Stomach smooth muscle (tissue), 2 donors: Measurements from ENCODE around the gene TOP1.

Experiments
- H3K27ac ChIP-seq: one replicate; pipeline ENCODE4 v1.7.0; 2013; ENCODE audit warnings: mild to moderate bottlenecking, low read length, inconsistent platforms
- H3K27me3 ChIP-seq, 2 donors: one replicate each; pipeline ENCODE4 v1.7.0; 2013; ENCODE audit warnings: low read length in 2 of 2; ENCODE audit not compliant: insufficient read depth in 2 of 2, control insufficient read depth in 1 of 2
- H3K36me3 ChIP-seq, 2 donors: one replicate each; pipeline ENCODE4 v1.7.0; 2013; ENCODE audit warnings: low read length in 2 of 2; ENCODE audit not compliant: control insufficient read depth in 2 of 2, insufficient read depth in 2 of 2
- H3K4me1 ChIP-seq: one replicate; pipeline ENCODE4 v1.7.0; 2013; ENCODE audit warnings: low read length; ENCODE audit not compliant: control insufficient read depth, insufficient read depth
- H3K4me3 ChIP-seq, 2 donors: one replicate each; pipeline ENCODE4 v1.7.0; 2013; ENCODE audit warnings: low read length in 2 of 2
- H3K9ac ChIP-seq, 2 donors: one replicate each; pipeline ENCODE4 v1.7.0; 2013; ENCODE audit warnings: low read length in 2 of 2, mild to moderate bottlenecking in 1 of 2
- H3K9me3 ChIP-seq, 2 donors: one replicate each; pipeline ENCODE4 v1.7.0; 2013; ENCODE audit warnings: low read length in 2 of 2; ENCODE audit not compliant: control insufficient read depth in 2 of 2
- donor health status: healthy.
- donor health status: Pancreatic carcinoma.

Gene TOP1

GRCh38 chr20:41151134-41151869 is 122.7 kb downstream of the TOP1 start:
- peaks cover 52% of the 10 kb centered on the region for H3K4me1 ChIP-seq
- H3K27me3 ChIP-seq = no peaks in the 10 kb centered on the region
- no peak overlapping the region for H3K9ac ChIP-seq
- H3K4me3 ChIP-seq = no peak overlapping the region
- H3K36me3 ChIP-seq = peaks cover 0 to 4% of the 10 kb centered on the region in 2 donors
- H3K9me3 ChIP-seq = no peaks in the 10 kb centered on the region
- H3K27ac ChIP-seq = no peak overlapping the region

- Histone ChIP-seq H3K4me1 (peaks cover 48% of the 10 kb centered on the region), H3K27ac (no peak overlapping the region)
These were observed 123.6 kb downstream of the TOP1 start for GRCh38 chr20:41152108-41152757.

DNA sequence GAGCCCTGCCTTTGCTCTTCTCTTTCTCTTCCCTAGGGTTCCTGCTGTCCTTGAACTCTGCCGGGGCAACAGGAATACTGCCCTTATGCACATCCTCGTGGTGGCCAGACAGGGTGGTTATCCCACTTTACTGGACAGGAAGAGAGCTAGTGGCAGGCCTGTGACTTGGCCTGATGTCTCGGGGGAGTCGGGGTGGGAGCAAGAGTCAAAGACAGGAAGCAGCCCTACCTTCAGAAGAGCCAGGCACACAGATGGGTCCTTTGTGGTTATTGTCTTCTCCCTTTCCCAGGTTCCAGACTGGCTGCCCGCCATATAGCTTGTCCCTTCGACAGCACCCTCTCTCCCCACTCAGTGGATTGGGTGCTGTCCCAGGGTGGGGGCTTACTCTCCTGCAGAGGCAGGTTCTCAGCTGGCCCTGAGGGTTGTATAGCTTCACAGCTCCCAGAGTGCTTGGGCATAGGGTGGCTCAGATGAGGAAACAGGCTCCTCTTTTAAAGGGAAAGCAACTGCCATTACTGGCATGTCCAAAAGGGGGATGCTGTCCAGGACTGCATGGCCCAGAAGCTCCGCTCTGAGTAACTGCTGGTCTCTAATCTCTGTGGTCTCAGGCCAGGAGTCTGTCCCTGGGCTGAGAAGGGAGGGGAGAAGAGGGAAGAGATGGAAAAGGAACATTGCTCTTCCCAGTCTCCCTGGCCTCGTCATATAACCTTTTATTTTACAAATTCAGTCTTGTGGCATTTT is 126.0 kb downstream of the TOP1 start:
- Histone ChIP-seq H3K27ac (peak overlapping the region; percentile 24), H3K36me3 (peaks cover under 1 to 5% of the 10 kb centered on the region in 2 donors), H3K9me3 (no peaks in the 10 kb centered on the region), H3K9ac (no peak overlapping the region), H3K4me1 (peaks cover 44% of the 10 kb centered on the region), H3K4me3 (no peak overlapping the region), H3K27me3 (no peaks in the 10 kb centered on the region)

More at GRCh38 chr20:41152108-41152757, 123.6 kb downstream of the TOP1 start:
- peaks cover 0 to 4% of the 10 kb centered on the region in 2 donors for H3K36me3 ChIP-seq
- H3K9ac ChIP-seq = peak overlapping the region in 1 of 2 donors; percentile 13
- H3K27me3 ChIP-seq = no peaks in the 10 kb centered on the region
- no peaks in the 10 kb centered on the region for H3K9me3 ChIP-seq
- H3K4me3 ChIP-seq = no peak overlapping the region

DNA sequence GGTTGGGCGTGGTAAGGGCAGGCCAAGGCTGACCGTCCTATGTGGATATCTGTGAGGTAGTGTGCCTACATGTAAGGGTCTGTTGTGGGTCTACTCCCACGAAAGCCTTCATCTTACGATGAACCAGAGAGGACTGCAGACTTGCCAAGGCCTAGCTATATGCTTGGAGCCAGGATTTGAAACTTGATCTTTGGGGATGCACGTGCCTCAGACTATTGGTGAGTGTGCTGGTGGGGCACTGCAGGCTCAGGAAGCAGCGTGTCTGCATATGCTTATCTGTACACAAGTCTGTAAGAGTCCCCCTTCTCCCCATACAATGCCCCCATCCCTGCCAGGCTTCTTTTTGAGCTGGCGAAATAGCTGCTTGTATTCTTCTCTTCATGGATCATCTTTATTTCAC is 126.6 kb downstream of the TOP1 start:
- H3K27me3 ChIP-seq = no peaks in the 10 kb centered on the region
- H3K9ac ChIP-seq = no peak overlapping the region
- H3K4me3 ChIP-seq = no peak overlapping the region
- H3K27ac ChIP-seq = no peak overlapping the region
- H3K9me3 ChIP-seq = no peaks in the 10 kb centered on the region
- H3K4me1 ChIP-seq = peaks cover 40% of the 10 kb centered on the region
- peaks cover 6 to 12% of the 10 kb centered on the region in 2 donors for H3K36me3 ChIP-seq

GRCh38 chr20:41158082-41158625 is 129.5 kb downstream of the TOP1 start:
- Histone ChIP-seq H3K9me3 (no peaks in the 10 kb centered on the region), H3K27ac (no peak overlapping the region), H3K9ac (peak overlapping the region in 1 of 2 donors; percentile 13), H3K27me3 (no peaks in the 10 kb centered on the region), H3K36me3 (peaks cover 15 to 24% of the 10 kb centered on the region in 2 donors), H3K4me3 (no peak overlapping the region), H3K4me1 (peaks cover 37% of the 10 kb centered on the region)

DNA sequence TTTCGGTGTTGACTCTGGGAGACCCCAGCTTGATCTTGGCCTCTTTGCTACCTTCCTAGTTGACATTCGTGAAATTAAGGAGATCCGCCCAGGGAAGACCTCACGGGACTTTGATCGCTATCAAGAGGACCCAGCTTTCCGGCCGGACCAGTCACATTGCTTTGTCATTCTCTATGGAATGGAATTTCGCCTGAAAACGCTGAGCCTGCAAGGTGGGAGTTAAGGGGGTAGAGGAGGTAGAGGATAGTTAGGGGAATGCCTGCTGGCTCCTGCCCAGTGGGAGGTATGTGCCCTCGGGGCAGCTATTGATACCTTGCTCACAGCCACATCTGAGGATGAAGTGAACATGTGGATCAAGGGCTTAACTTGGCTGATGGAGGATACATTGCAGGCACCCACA is 130.9 kb downstream of the TOP1 start:
- H3K4me1 ChIP-seq = peaks cover 28% of the 10 kb centered on the region
- H3K27ac ChIP-seq = no peak overlapping the region

GRCh38 chr20:41160686-41161085 is 132.1 kb downstream of the TOP1 start:
- Histone ChIP-seq H3K36me3 (peaks cover 38 to 49% of the 10 kb centered on the region in 2 donors), H3K27me3 (no peaks in the 10 kb centered on the region), H3K9me3 (no peaks in the 10 kb centered on the region), H3K9ac (no peak overlapping the region), H3K4me1 (peaks cover 22% of the 10 kb centered on the region), H3K27ac (no peak overlapping the region), H3K4me3 (no peak overlapping the region)

More for the DNA sequence above, 130.9 kb downstream of the TOP1 start:
- Histone ChIP-seq H3K36me3 (peaks cover 28 to 37% of the 10 kb centered on the region in 2 donors), H3K4me3 (no peak overlapping the region), H3K9me3 (no peaks in the 10 kb centered on the region), H3K9ac (no peak overlapping the region), H3K27me3 (no peaks in the 10 kb centered on the region)

- Histone ChIP-seq H3K9me3 (no peaks in the 10 kb centered on the region), H3K4me1 (peaks cover 12% of the 10 kb centered on the region), H3K9ac (no peak overlapping the region), H3K27ac (no peak overlapping the region), H3K4me3 (no peak overlapping the region), H3K27me3 (no peaks in the 10 kb centered on the region), H3K36me3 (peaks cover 50 to 61% of the 10 kb centered on the region in 2 donors)
These were observed 133.3 kb downstream of the TOP1 start for GRCh38 chr20:41161886-41162285.

- H3K4me3 ChIP-seq = no peak overlapping the region
- H3K36me3 ChIP-seq = peaks cover 55 to 66% of the 10 kb centered on the region in 2 donors
- no peaks in the 10 kb centered on the region for H3K9me3 ChIP-seq
- H3K27me3 ChIP-seq = no peaks in the 10 kb centered on the region
- H3K4me1 ChIP-seq = peaks cover 12% of the 10 kb centered on the region
- H3K27ac ChIP-seq = no peak overlapping the region
- no peak overlapping the region for H3K9ac ChIP-seq
These were observed 133.8 kb downstream of the TOP1 start for GRCh38 chr20:41162396-41162795.

DNA sequence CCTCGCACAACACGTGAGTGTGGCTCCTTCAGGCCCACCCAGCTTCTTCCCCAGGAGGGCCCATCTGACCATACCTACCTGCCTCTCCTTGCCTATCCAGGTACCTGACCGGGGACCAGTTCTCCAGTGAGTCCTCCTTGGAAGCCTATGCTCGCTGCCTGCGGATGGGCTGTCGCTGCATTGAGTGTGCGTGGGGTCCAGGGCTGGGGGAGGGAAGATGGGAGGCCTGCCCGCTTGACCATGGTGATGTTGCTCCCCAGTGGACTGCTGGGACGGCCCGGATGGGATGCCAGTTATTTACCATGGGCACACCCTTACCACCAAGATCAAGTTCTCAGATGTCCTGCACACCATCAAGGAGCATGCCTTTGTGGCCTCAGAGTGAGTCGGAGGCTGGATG is 135.2 kb downstream of the TOP1 start:
- peaks cover 68 to 80% of the 10 kb centered on the region in 2 donors for H3K36me3 ChIP-seq
- no peak overlapping the region for H3K4me3 ChIP-seq
- no peaks in the 10 kb centered on the region for H3K9me3 ChIP-seq
- H3K4me1 ChIP-seq = peaks cover 3% of the 10 kb centered on the region
- H3K27ac ChIP-seq = no peak overlapping the region
- H3K9ac ChIP-seq = no peak overlapping the region
- H3K27me3 ChIP-seq = no peaks in the 10 kb centered on the region
